Stomach smooth muscle (tissue), 2 donors: ENCODE measurements around the gene DAPK1.

Experiments
- H3K27ac ChIP-seq: one replicate; pipeline ENCODE4 v1.7.0; 2013; ENCODE audit warnings: mild to moderate bottlenecking, low read length, inconsistent platforms
- H3K27me3 ChIP-seq, 2 donors: one replicate each; pipeline ENCODE4 v1.7.0; 2013; ENCODE audit warnings: low read length in 2 of 2; ENCODE audit not compliant: insufficient read depth in 2 of 2, control insufficient read depth in 1 of 2
- H3K36me3 ChIP-seq, 2 donors: one replicate each; pipeline ENCODE4 v1.7.0; 2013; ENCODE audit warnings: low read length in 2 of 2; ENCODE audit not compliant: control insufficient read depth in 2 of 2, insufficient read depth in 2 of 2
- H3K4me1 ChIP-seq: one replicate; pipeline ENCODE4 v1.7.0; 2013; ENCODE audit warnings: low read length; ENCODE audit not compliant: control insufficient read depth, insufficient read depth
- H3K4me3 ChIP-seq, 2 donors: one replicate each; pipeline ENCODE4 v1.7.0; 2013; ENCODE audit warnings: low read length in 2 of 2
- H3K9ac ChIP-seq, 2 donors: one replicate each; pipeline ENCODE4 v1.7.0; 2013; ENCODE audit warnings: low read length in 2 of 2, mild to moderate bottlenecking in 1 of 2
- H3K9me3 ChIP-seq, 2 donors: one replicate each; pipeline ENCODE4 v1.7.0; 2013; ENCODE audit warnings: low read length in 2 of 2; ENCODE audit not compliant: control insufficient read depth in 2 of 2
- donor health status: healthy.
- donor health status: Pancreatic carcinoma.

Gene DAPK1

GRCh38 chr9:87687207-87687606 lies 189.5 kb downstream of the DAPK1 start:
- no peak overlapping the region for H3K9ac ChIP-seq
- H3K4me1 ChIP-seq = peaks cover 24% of the 10 kb centered on the region
- no peaks in the 10 kb centered on the region for H3K27me3 ChIP-seq
- H3K27ac ChIP-seq = no peak overlapping the region
- H3K36me3 ChIP-seq = peaks cover 2 to 14% of the 10 kb centered on the region in 2 donors
- no peaks in the 10 kb centered on the region for H3K9me3 ChIP-seq
- H3K4me3 ChIP-seq = no peak overlapping the region

DNA sequence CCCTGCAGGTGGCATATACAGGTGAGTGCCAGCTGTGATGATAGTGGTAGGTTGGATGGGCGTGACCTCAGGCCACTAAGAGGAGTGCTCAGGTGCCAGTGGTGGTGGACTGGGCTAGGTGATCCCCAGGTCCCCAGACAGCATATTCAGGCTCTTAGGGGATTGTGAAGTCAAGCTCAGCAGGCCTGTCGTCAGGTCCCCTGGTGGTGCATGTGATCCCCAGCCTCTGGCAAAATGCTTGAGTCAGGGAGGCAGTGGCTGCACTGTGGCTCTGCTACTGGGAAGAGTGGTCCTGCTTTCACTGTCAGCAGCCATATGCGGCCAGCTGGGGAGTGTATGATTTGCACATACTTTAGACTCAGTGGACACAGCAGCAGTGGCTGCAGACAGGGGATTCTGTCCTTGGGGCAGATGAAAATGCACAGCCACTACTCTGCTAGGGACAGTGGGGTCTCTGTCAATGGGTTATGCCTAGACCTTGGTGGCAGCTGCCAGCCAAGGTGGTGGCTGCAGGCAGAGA lies 196.6 kb downstream of the DAPK1 start:
- no peaks in the 10 kb centered on the region for H3K27me3 ChIP-seq
- H3K4me3 ChIP-seq = no peak overlapping the region
- no peaks in the 10 kb centered on the region for H3K9me3 ChIP-seq
- H3K9ac ChIP-seq = no peak overlapping the region
- H3K27ac ChIP-seq = no peak overlapping the region
- no peaks in the 10 kb centered on the region for H3K4me1 ChIP-seq
- peaks cover 29 to 32% of the 10 kb centered on the region in 2 donors for H3K36me3 ChIP-seq

- Histone ChIP-seq H3K4me1 (no peaks in the 10 kb centered on the region), H3K27me3 (no peaks in the 10 kb centered on the region), H3K4me3 (no peak overlapping the region), H3K36me3 (peaks cover 35 to 39% of the 10 kb centered on the region in 2 donors), H3K9ac (no peak overlapping the region), H3K27ac (no peak overlapping the region), H3K9me3 (no peaks in the 10 kb centered on the region)
These were observed 197.9 kb downstream of the DAPK1 start for GRCh38 chr9:87695523-87695922.

GRCh38 chr9:87696641-87697040 lies 199.0 kb downstream of the DAPK1 start:
- Histone ChIP-seq H3K27ac (no peak overlapping the region), H3K27me3 (no peaks in the 10 kb centered on the region), H3K4me3 (no peak overlapping the region), H3K4me1 (no peaks in the 10 kb centered on the region), H3K36me3 (peaks cover 35 to 39% of the 10 kb centered on the region in 2 donors), H3K9me3 (no peaks in the 10 kb centered on the region), H3K9ac (no peak overlapping the region)

DNA sequence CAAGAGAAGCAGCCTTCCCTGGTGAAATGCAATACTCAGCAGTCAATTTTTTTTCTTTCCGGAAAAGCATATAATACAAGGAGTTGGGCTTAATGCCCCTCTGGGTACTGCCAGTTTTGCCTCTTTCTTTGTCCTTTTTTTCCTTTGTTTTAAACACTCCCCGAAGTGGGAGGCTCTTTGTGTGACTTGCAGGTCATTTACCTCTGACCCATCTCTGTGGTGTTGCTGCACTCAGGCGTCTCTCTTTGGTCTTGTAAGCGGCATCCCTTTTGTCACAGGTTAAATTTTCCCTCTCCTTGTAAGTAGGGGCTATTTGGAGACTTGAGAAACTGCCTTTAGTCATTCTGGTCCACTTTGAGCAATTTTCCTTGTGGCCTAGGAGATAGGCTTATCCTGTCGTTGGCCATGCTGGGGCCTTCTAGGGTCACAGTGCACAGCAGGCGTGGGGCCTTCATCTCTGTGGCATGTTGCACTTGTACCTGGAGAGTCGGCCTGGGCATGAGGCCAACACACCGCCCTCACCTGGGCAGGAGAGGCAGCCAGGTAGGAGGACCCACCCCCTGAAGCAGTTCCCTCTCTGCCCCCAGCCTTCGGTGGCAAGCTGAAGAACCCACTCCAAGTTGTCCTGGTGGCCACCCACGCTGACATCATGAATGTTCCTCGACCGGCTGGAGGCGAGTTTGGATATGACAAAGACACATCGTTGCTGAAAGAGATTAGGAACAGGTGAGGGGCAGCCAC lies 200.6 kb downstream of the DAPK1 start:
- Histone ChIP-seq H3K4me1 (no peaks in the 10 kb centered on the region), H3K9ac (no peak overlapping the region), H3K27ac (no peak overlapping the region), H3K9me3 (no peaks in the 10 kb centered on the region), H3K4me3 (no peak overlapping the region), H3K36me3 (peaks cover 39 to 49% of the 10 kb centered on the region in 2 donors), H3K27me3 (no peaks in the 10 kb centered on the region)

DNA sequence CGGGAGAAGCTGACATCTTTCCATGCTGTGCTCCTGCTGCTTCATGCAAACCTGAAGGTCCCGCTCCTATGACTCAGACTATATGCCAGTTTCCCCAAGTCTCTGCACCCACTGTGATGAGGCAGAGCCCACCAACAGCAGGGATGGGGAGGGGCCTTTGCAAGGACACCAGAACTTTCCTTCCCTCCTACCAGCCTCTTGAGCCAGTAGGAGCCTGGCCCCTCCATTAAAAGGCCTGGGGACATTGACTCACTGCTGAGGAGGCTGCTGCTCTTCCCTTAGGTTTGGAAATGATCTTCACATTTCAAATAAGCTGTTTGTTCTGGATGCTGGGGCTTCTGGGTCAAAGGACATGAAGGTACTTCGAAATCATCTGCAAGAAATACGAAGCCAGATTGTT lies 202.2 kb downstream of the DAPK1 start:
- Histone ChIP-seq H3K36me3 (peaks cover 45 to 56% of the 10 kb centered on the region in 2 donors), H3K4me1 (no peaks in the 10 kb centered on the region), H3K27me3 (no peaks in the 10 kb centered on the region), H3K9ac (no peak overlapping the region), H3K27ac (no peak overlapping the region), H3K4me3 (no peak overlapping the region), H3K9me3 (no peaks in the 10 kb centered on the region)

- Histone ChIP-seq H3K9me3 (no peaks in the 10 kb centered on the region), H3K4me1 (no peaks in the 10 kb centered on the region), H3K9ac (no peak overlapping the region), H3K27me3 (no peaks in the 10 kb centered on the region), H3K27ac (no peak overlapping the region), H3K36me3 (peaks cover 44 to 58% of the 10 kb centered on the region in 2 donors), H3K4me3 (no peak overlapping the region)
These were observed 203.8 kb downstream of the DAPK1 start for GRCh38 chr9:87701491-87701890.

DNA sequence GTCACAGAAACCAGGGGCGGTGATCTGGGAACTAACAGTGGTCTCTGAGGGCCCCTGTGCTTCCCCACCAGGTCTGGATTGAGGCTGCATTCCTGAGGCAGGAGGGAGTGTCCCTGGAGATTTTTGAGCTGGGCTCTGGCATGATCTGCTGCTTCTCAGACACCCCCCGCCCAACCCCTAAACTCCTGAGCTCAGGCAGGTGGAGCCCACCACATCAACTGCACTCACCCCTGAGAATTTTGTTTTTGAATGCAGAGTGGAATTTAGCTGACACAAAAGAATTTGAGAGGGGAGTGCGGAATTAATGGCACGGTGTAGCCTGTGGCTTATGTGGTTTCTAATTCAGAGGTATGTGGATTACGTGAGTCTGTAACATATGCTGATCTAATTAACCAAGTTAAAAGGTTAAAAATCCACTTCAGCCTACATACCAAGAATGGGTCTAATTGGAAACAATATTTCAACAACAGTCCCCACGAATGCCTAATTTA lies 204.3 kb downstream of the DAPK1 start:
- Histone ChIP-seq H3K9ac (no peak overlapping the region), H3K36me3 (peaks cover 44 to 58% of the 10 kb centered on the region in 2 donors)

GRCh38 chr9:87702921-87703320 lies 205.3 kb downstream of the DAPK1 start:
- Histone ChIP-seq H3K27me3 (no peaks in the 10 kb centered on the region), H3K36me3 (peaks cover 41 to 53% of the 10 kb centered on the region in 2 donors)

More for the DNA sequence above, 204.3 kb downstream of the DAPK1 start:
- Histone ChIP-seq H3K4me1 (no peaks in the 10 kb centered on the region), H3K4me3 (no peak overlapping the region), H3K27me3 (no peaks in the 10 kb centered on the region), H3K27ac (no peak overlapping the region), H3K9me3 (no peaks in the 10 kb centered on the region)

DNA sequence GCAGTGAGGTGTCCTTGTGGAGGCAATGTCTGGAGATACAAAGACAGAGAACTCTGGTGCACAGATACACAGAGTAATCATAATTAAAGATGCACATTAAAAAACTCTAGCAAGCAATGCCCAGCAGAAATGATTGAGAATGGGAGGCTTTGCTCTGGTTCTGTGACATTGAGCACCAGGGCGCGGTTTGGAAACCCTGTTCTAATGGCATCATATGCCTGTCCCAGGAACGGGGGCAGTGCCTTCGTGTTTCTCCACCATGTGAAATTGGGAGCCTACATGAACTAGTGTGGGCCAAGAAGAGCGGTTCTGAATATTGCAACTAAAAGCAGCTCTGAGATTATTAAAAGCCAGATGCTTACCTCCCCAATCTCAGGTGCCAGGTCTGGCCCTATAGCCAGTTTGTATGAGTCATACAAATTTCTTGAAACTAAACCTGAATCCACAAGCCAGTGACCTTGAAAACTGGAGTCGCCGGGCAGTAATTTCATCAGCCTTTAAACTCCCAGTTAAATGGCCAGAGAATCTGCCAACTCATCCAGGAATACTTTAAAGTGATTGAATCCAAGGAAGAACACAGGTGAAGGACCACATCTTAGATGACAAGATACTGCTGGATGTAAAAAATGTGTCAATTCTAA lies 206.1 kb downstream of the DAPK1 start:
- Histone ChIP-seq H3K9me3 (no peaks in the 10 kb centered on the region), H3K9ac (no peak overlapping the region), H3K27me3 (no peaks in the 10 kb centered on the region), H3K36me3 (peaks cover 36 to 45% of the 10 kb centered on the region in 2 donors), H3K27ac (no peak overlapping the region), H3K4me3 (no peak overlapping the region), H3K4me1 (no peaks in the 10 kb centered on the region)

More at GRCh38 chr9:87702921-87703320, 205.3 kb downstream of the DAPK1 start:
- H3K4me1 ChIP-seq = no peaks in the 10 kb centered on the region
- no peak overlapping the region for H3K4me3 ChIP-seq
- no peaks in the 10 kb centered on the region for H3K9me3 ChIP-seq
- no peak overlapping the region for H3K27ac ChIP-seq
- H3K9ac ChIP-seq = no peak overlapping the region
